ENCODE data around the gene TBPL1. TPM values are rescaled to one million over a fixed set of nuclear protein-coding genes. Genes with fewer than 3 reads are reported as not detected.

Gene TBPL1
- total and polyA plus RNA-seq, 2 of the 13 experiments (the other 11 are each of a cell fraction or from before 2014, with no cell fraction given): 25.3 to 39.3 TPM

DNA sequence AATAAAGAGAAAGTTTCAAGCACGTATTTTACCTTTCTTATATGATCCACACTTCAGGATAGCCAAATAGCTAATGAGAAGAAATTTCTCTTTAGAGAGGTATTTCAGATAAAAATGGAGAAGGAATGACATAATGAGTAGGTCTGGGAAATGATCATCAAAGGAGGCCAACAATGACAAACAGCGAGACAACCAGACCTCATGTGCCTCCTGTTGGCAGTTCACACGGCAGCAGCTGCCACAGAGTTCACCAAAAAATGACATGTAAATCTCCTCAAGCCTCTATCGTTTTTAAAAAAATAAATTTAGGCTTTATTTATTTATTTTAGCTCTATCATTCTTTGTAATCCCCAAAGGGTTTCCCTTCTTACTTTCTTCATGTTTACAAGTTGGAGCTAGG is 51.7 kb downstream of the TBPL1 start:
- Histone ChIP-seq H3K9ac (ENCODE audit: insufficient read depth, low read depth, low read length) (no peak overlapping the region), H3K27me3 (ENCODE audit: control insufficient read depth in 1 of 2, insufficient read depth in 2 of 2, low read length in 2 of 2) (no peaks in the 10 kb centered on the region; a peak in 1 of 5 replicates), H3K36me3 (replicated peaks in 1 of 2; ENCODE audit: control insufficient read depth in 1 of 2, insufficient read depth in 2 of 2, low read length in 2 of 2) (no peaks in the 10 kb centered on the region), H3K9me3 (ENCODE audit: low read length) (no peaks in the 10 kb centered on the region), H3K27ac (ENCODE audit: extremely low read length, insufficient read depth, low read length) (no peak overlapping the region), H3K79me2 (ENCODE audit: insufficient read depth, low read length) (no peaks in the 10 kb centered on the region), H2AFZ (ENCODE audit: low read length) (no peak overlapping the region), H3K4me2 (ENCODE audit: low read depth, low read length) (no peak overlapping the region), H3K4me1 (ENCODE audit: insufficient read depth, low read length) (no peaks in the 10 kb centered on the region), H3K4me3 (replicated peaks in 1 of 3; ENCODE audit: insufficient read depth in 1 of 3, low read depth in 2 of 3, low read length in 3 of 3) (no peak overlapping the region), H4K20me1 (ENCODE audit: insufficient read depth, low read length) (no peaks in the 10 kb centered on the region)
- BruUV-seq (replicated peaks): no TSS peak
- no peak for DNase-seq (ENCODE audit: low spot score)
- ChIA-PET CTCF (ENCODE audit: low intra/inter-chr PET ratio, low total read pairs) (no interaction called here), POLR2A (no interaction called here)
- WGBS (ENCODE audit: low lambda C conversion rate): 24% methylated on average over 4 of the region's 4 CpGs
- no peak for FAIRE-seq
- intact Hi-C loops (cut with micrococcal nuclease; ENCODE audit: unreplicated experiment): no loop called here
- in situ Hi-C loops (cut with HindIII; ENCODE audit: extremely low pct_ligation_motif_present, low pct_unique_long_range_greater_than_20kb): no loop called here
- ATAC-seq: no peak
- TF ChIP-seq, protein P1, sequence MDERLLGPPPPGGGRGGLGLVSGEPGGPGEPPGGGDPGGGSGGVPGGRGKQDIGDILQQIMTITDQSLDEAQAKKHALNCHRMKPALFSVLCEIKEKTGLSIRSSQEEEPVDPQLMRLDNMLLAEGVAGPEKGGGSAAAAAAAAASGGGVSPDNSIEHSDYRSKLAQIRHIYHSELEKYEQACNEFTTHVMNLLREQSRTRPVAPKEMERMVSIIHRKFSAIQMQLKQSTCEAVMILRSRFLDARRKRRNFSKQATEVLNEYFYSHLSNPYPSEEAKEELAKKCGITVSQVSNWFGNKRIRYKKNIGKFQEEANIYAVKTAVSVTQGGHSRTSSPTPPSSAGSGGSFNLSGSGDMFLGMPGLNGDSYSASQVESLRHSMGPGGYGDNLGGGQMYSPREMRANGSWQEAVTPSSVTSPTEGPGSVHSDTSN (CRISPR knock-in tag; IDR thresholded peaks at IDR 0.05): no peak
- TF ChIP-seq FOSL2 (CRISPR knock-in tag; IDR thresholded peaks at IDR 0.05): no peak
- no peak for TF ChIP-seq SIX1 (CRISPR knock-in tag; IDR thresholded peaks at IDR 0.05; ENCODE audit: borderline replicate concordance)
- TF ChIP-seq ZNF567 (CRISPR knock-in tag; IDR thresholded peaks at IDR 0.05; ENCODE audit: borderline replicate concordance): no peak
- TF ChIP-seq HES4 (CRISPR knock-in tag; IDR thresholded peaks at IDR 0.05; ENCODE audit: borderline replicate concordance): no peak
- TF ChIP-seq NFE2L1 (CRISPR knock-in tag; IDR thresholded peaks at IDR 0.05; ENCODE audit: borderline replicate concordance): no peak

DNA sequence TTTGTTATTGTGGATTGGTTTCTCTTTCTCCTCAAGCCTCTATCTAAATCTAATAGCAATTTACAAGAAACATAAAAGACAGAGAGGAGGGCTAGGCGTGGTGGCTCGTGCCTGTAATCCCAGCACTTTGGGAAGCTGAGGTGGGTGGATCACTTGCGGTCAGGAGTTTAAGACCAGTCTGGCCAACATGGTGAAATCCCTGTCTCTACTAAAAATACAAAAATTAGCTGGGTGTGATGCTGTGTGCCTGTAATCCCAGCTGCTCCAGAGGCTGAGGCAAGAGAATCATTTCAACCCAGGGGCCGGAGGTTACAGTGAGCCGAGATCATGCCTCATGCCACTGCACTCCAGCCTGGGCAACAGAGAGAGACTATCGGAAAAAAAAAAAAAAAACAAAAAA is 52.8 kb downstream of the TBPL1 start:
- H3K27ac ChIP-seq (ENCODE audit: extremely low read length, insufficient read depth, low read length): no peak overlapping the region
- H3K9me3 ChIP-seq (ENCODE audit: low read length): no peaks in the 10 kb centered on the region
- DNase-seq (ENCODE audit: low spot score) (no peak), FAIRE-seq (no peak), ATAC-seq (no peak)
- H4K20me1 ChIP-seq (ENCODE audit: insufficient read depth, low read length): no peaks in the 10 kb centered on the region
- ChIA-PET CTCF (ENCODE audit: low intra/inter-chr PET ratio, low total read pairs) (no interaction called here), POLR2A (no interaction called here)
- no peak overlapping the region for H3K4me2 ChIP-seq (ENCODE audit: low read depth, low read length)
- peaks cover 0 to 2% of the 10 kb centered on the region in 2 experiments; a peak in 1 of 5 replicates for H3K27me3 ChIP-seq (ENCODE audit: control insufficient read depth in 1 of 2, insufficient read depth in 2 of 2, low read length in 2 of 2)
- H3K79me2 ChIP-seq (ENCODE audit: insufficient read depth, low read length): no peaks in the 10 kb centered on the region
- H2AFZ ChIP-seq (ENCODE audit: low read length): no peak overlapping the region
- H3K36me3 ChIP-seq (replicated peaks in 1 of 2; ENCODE audit: control insufficient read depth in 1 of 2, insufficient read depth in 2 of 2, low read length in 2 of 2): no peaks in the 10 kb centered on the region
- BruUV-seq (replicated peaks): no TSS peak
- in situ Hi-C loops (cut with HindIII; ENCODE audit: extremely low pct_ligation_motif_present, low pct_unique_long_range_greater_than_20kb) (no loop called here), intact Hi-C loops (cut with micrococcal nuclease; ENCODE audit: unreplicated experiment) (no loop called here)
- WGBS (ENCODE audit: low lambda C conversion rate): 26% methylated on average over 6 of the region's 6 CpGs
- H3K9ac ChIP-seq (ENCODE audit: insufficient read depth, low read depth, low read length): no peak overlapping the region
- no peak overlapping the region for H3K4me3 ChIP-seq (replicated peaks in 1 of 3; ENCODE audit: insufficient read depth in 1 of 3, low read depth in 2 of 3, low read length in 3 of 3)
- no peaks in the 10 kb centered on the region for H3K4me1 ChIP-seq (ENCODE audit: insufficient read depth, low read length)
- no peak for TF ChIP-seq LCORL (IDR thresholded peaks at IDR 0.05)
- TF ChIP-seq LCORL (CRISPR knock-in tag; IDR thresholded peaks at IDR 0.05): no peak
- no peak for TF ChIP-seq CCAR2 (optimal IDR thresholded peaks at IDR 0.05; ENCODE audit: low read depth, low read length)
- no peak for TF ChIP-seq ZNF337 (CRISPR knock-in tag; IDR thresholded peaks at IDR 0.05; ENCODE audit: borderline replicate concordance, low read depth)
- no peak for TF ChIP-seq NFATC3 (CRISPR knock-in tag; IDR thresholded peaks at IDR 0.05)
- TF ChIP-seq YY1 (IDR thresholded peaks at IDR 0.05; ENCODE audit: insufficient read depth, insufficient replicate concordance, low read depth, low read length): no peak
- no peak for TF ChIP-seq KAT7 (CRISPR knock-in tag; IDR thresholded peaks at IDR 0.05; ENCODE audit: borderline replicate concordance)
- TF ChIP-seq HNRNPH1 (optimal IDR thresholded peaks at IDR 0.05; ENCODE audit: low read depth, low read length): no peak
- TF ChIP-seq, protein P2, sequence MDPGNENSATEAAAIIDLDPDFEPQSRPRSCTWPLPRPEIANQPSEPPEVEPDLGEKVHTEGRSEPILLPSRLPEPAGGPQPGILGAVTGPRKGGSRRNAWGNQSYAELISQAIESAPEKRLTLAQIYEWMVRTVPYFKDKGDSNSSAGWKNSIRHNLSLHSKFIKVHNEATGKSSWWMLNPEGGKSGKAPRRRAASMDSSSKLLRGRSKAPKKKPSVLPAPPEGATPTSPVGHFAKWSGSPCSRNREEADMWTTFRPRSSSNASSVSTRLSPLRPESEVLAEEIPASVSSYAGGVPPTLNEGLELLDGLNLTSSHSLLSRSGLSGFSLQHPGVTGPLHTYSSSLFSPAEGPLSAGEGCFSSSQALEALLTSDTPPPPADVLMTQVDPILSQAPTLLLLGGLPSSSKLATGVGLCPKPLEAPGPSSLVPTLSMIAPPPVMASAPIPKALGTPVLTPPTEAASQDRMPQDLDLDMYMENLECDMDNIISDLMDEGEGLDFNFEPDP (CRISPR knock-in tag; conservative IDR thresholded peaks at IDR 0.05): no peak
- TF ChIP-seq AGO1 (IDR thresholded peaks at IDR 0.05; ENCODE audit: low read depth, low read length, poor library complexity, severe bottlenecking): no peak
